SK-N-SH (cell line): ENCODE data around the gene PALLD. TPM values are rescaled to one million over a fixed set of nuclear protein-coding genes. Genes with fewer than 3 reads are reported as not detected.
A peak's percentile ranks its signal among the peaks of the same experiment; 100 is the strongest.

Experiments
- CTCF ChIA-PET: fragments of 300-600, 350-600 bp; formaldehyde crosslinking; extraction: SDS; loops from one replicate; lab custom pipeline; 2021; lab: Yijun Ruan, JAX
- POLR2A ChIA-PET: fragments of 350-600 bp; sonication (Branson Sonifier 250); formaldehyde crosslinking; extraction: SDS; loops from one replicate; lab custom pipeline; 2020; ENCODE audit warnings: antibody characterized with exemption, inconsistent platforms; lab: Yijun Ruan, JAX
- DNase-seq: peaks from one replicate; pipeline ENCODE4 v3.0.0; 2012
- H2AFZ ChIP-seq: fragments of 200-600 bp; sonication (generic); 2 replicates; pipeline ENCODE4 v1.8.1; 2016; ENCODE audit warnings: antibody characterized with exemption, mild to moderate bottlenecking, low read depth
- H3F3A ChIP-seq: fragments of 200-600 bp; sonication (generic); replicated peaks from 2 replicates; pipeline ENCODE3; 2016; ENCODE audit warnings: antibody characterized with exemption, mild to moderate bottlenecking; ENCODE audit not compliant: insufficient read depth
- H3K27ac ChIP-seq, 2 experiments: fragments of 200-500 bp in 1 of 2; fragments of 200-600 bp in 1 of 2; sonication (Bioruptor generic) in 1 of 2; sonication (generic), shearing (Covaris generic) in 1 of 2; 2 replicates each; pipeline versions ENCODE4 v1.5.1 to v1.6.1; 2014 to 2016; ENCODE audit warnings: low read depth in 2 of 2, inconsistent platforms in 1 of 2, low read length in 1 of 2, mild to moderate bottlenecking in 1 of 2, mixed read lengths in 1 of 2
- H3K27me3 ChIP-seq: fragments of 200-600 bp; sonication (generic), shearing (Covaris generic); 2 replicates; pipeline ENCODE4 v1.6.1; 2016; ENCODE audit warnings: mixed run types; ENCODE audit not compliant: insufficient read depth
- H3K36me3 ChIP-seq, 2 experiments: fragments of 200-500 bp in 1 of 2; fragments of 200-600 bp in 1 of 2; sonication (Bioruptor generic) in 1 of 2; sonication (generic) in 1 of 2; replicated peaks in 1 of 2; 2 replicates each; pipeline versions ENCODE3 to v1.5.1; 2014 to 2016; ENCODE audit warnings: low read length in 1 of 2, mild to moderate bottlenecking in 1 of 2; ENCODE audit not compliant: insufficient read depth in 2 of 2, control insufficient read depth in 1 of 2
- H3K4me1 ChIP-seq, 2 experiments: fragments of 200-500 bp in 1 of 2; fragments of 200-600 bp in 1 of 2; sonication (Bioruptor generic) in 1 of 2; sonication (generic), shearing (Covaris generic) in 1 of 2; 2 replicates each; pipeline versions ENCODE4 v1.5.1 to v1.6.1; 2014 to 2016; ENCODE audit warnings: low read depth in 1 of 2, low read length in 1 of 2, mixed run types in 1 of 2; ENCODE audit not compliant: insufficient read depth in 2 of 2, control insufficient read depth in 1 of 2
- H3K4me2 ChIP-seq: fragments of 200-600 bp; sonication (generic), shearing (Covaris generic); 2 replicates; pipeline ENCODE4 v1.6.1; 2017; ENCODE audit warnings: mixed run types
- H3K4me3 ChIP-seq, 2 experiments: fragments of 200-500 bp in 1 of 2; fragments of 200-600 bp in 1 of 2; sonication (Bioruptor generic) in 1 of 2; sonication (generic), shearing (Covaris generic) in 1 of 2; 2 replicates each; pipeline versions ENCODE4 v1.5.1 to v1.8.1; 2014 to 2016; ENCODE audit warnings: low read depth in 2 of 2, inconsistent platforms in 1 of 2, low read length in 1 of 2, mild to moderate bottlenecking in 1 of 2, mixed read lengths in 1 of 2, moderate library complexity in 1 of 2
- H3K79me2 ChIP-seq: fragments of 200-600 bp; sonication (generic); 2 replicates; pipeline ENCODE4 v1.8.1; 2017; ENCODE audit warnings: mild to moderate bottlenecking; ENCODE audit not compliant: insufficient read depth
- H3K9ac ChIP-seq: fragments of 200-600 bp; sonication (generic); 2 replicates; pipeline ENCODE4 v1.6.1; 2017; ENCODE audit warnings: mixed run types
- H3K9me2 ChIP-seq: fragments of 200-600 bp; sonication (generic); 2 replicates; pipeline ENCODE4 v1.6.1; 2017; ENCODE audit warnings: mixed run types
- H3K9me3 ChIP-seq: fragments of 200-600 bp; sonication (generic); 2 replicates; pipeline ENCODE4 v1.6.1; 2017; ENCODE audit warnings: mixed run types, mild to moderate bottlenecking, moderate library complexity
- H4K20me1 ChIP-seq: fragments of 200-600 bp; sonication (generic); 2 replicates; pipeline ENCODE4 v1.6.1; 2017; ENCODE audit warnings: mild to moderate bottlenecking, mixed run types; ENCODE audit not compliant: insufficient read depth
- CTCF ChIP-seq: fragments of 200-600 bp; sonication (generic); IDR thresholded peaks from 2 replicates; pipeline ENCODE4 v1.6.1; 2017; ENCODE audit warnings: antibody characterized with exemption, mild to moderate bottlenecking, moderate library complexity
- ELF1 ChIP-seq: IDR thresholded peaks from 2 replicates; pipeline ENCODE4 v1.4.0; 2012
- EP300 ChIP-seq, 2 experiments: IDR thresholded peaks; 2 replicates each; pipeline versions ENCODE4 v1.4.0 to v1.6.1; 2012; ENCODE audit warnings: borderline replicate concordance in 1 of 2, low read depth in 1 of 2, low read length in 1 of 2
- FOSL2 ChIP-seq: IDR thresholded peaks from 2 replicates; pipeline ENCODE4 v1.4.0; 2012; ENCODE audit warnings: low read depth, mild to moderate bottlenecking, moderate library complexity, borderline replicate concordance
- JUND ChIP-seq: IDR thresholded peaks from 2 replicates; pipeline ENCODE4 v1.4.0; 2012
- MXI1 ChIP-seq: IDR thresholded peaks from 2 replicates; pipeline ENCODE4 v1.6.1; 2012; ENCODE audit warnings: mild to moderate bottlenecking, low read depth, low read length, improper control_type of control experiment
- NFIC ChIP-seq: IDR thresholded peaks from 2 replicates; pipeline ENCODE4 v1.4.0; 2012; ENCODE audit warnings: borderline replicate concordance
- POLR2AphosphoS5 ChIP-seq: IDR thresholded peaks from 2 replicates; pipeline ENCODE4 v1.6.1; 2012; ENCODE audit warnings: low read depth, low read length
- RCOR1 ChIP-seq: fragments of 150-350 bp; IDR thresholded peaks from 2 replicates; pipeline ENCODE4 v1.6.1; 2017; ENCODE audit warnings: antibody characterized with exemption, low read length
- RXRA ChIP-seq: IDR thresholded peaks from 2 replicates; pipeline ENCODE4 v1.4.0; 2012; ENCODE audit warnings: low read depth, mild to moderate bottlenecking, borderline replicate concordance
- TCF12 ChIP-seq: IDR thresholded peaks from 2 replicates; pipeline ENCODE4 v1.4.0; 2012
- TEAD4 ChIP-seq: IDR thresholded peaks from 2 replicates; pipeline ENCODE4 v1.4.0; 2012; ENCODE audit warnings: mild to moderate bottlenecking, borderline replicate concordance; ENCODE audit not compliant: insufficient read depth
- YY1 ChIP-seq: IDR thresholded peaks from 2 replicates; pipeline ENCODE4 v1.4.0; 2012; ENCODE audit warnings: low read depth, mild to moderate bottlenecking
- WGBS: methylation state at CpG from one replicate; pipeline ENCODE4 v1.1.6; 2017; ENCODE audit warnings: low lambda C conversion rate; 5-methylcytosine and 5-hydroxymethylcytosine counted together
- polyA plus RNA-seq, 3 experiments: library from polyadenylated mRNA; depleted of rRNA; stranded (reverse); fragments of >200 nt; gene quantifications; 2 replicates each; pipeline ENCODE4 v1.2.3, GENCODE V29; 2012
- TF ChIP-seq, protein P1 (sequence below): IDR thresholded peaks from 2 replicates; pipeline ENCODE4 v1.6.1; 2012; ENCODE audit warnings: mild to moderate bottlenecking, low read depth, low read length, moderate library complexity
- TF ChIP-seq, protein P2 (sequence below): IDR thresholded peaks from 2 replicates; pipeline ENCODE4; 2012
- TF ChIP-seq, protein P3 (sequence below): fragments of 150-350 bp; IDR thresholded peaks from 2 replicates; pipeline ENCODE4 v1.6.1; 2017; ENCODE audit warnings: antibody characterized with exemption, low read length, low read depth, borderline replicate concordance

The PALLD gene
- polyA plus RNA-seq, 1 of the 3 experiments (the other 2 are of a cell fraction): 33.0 TPM

- Histone ChIP-seq H3F3A (peaks cover 13% of the 10 kb centered on the region), H3K4me2 (no peak overlapping the region), H3K4me3 (no peak overlapping the region), H3K36me3 (peaks cover 0 to 4% of the 10 kb centered on the region in 2 experiments), H3K9ac (no peak overlapping the region), H3K27ac (peak overlapping the region in 1 of 2 experiments; percentile 61; a peak in 2 of 4 replicates), H3K9me2 (no peaks in the 10 kb centered on the region), H3K79me2 (0 out of 2 replicates have a peak, but pooled peaks cover 3% of the 10 kb centered on the region), H3K9me3 (no peaks in the 10 kb centered on the region), H2AFZ (no peak overlapping the region), H3K27me3 (no peaks in the 10 kb centered on the region), H3K4me1 (peaks cover 0 to 15% of the 10 kb centered on the region in 2 experiments; a peak in 3 of 4 replicates), H4K20me1 (no peaks in the 10 kb centered on the region)
- no peak for TF ChIP-seq YY1
- TF ChIP-seq, protein P1, sequence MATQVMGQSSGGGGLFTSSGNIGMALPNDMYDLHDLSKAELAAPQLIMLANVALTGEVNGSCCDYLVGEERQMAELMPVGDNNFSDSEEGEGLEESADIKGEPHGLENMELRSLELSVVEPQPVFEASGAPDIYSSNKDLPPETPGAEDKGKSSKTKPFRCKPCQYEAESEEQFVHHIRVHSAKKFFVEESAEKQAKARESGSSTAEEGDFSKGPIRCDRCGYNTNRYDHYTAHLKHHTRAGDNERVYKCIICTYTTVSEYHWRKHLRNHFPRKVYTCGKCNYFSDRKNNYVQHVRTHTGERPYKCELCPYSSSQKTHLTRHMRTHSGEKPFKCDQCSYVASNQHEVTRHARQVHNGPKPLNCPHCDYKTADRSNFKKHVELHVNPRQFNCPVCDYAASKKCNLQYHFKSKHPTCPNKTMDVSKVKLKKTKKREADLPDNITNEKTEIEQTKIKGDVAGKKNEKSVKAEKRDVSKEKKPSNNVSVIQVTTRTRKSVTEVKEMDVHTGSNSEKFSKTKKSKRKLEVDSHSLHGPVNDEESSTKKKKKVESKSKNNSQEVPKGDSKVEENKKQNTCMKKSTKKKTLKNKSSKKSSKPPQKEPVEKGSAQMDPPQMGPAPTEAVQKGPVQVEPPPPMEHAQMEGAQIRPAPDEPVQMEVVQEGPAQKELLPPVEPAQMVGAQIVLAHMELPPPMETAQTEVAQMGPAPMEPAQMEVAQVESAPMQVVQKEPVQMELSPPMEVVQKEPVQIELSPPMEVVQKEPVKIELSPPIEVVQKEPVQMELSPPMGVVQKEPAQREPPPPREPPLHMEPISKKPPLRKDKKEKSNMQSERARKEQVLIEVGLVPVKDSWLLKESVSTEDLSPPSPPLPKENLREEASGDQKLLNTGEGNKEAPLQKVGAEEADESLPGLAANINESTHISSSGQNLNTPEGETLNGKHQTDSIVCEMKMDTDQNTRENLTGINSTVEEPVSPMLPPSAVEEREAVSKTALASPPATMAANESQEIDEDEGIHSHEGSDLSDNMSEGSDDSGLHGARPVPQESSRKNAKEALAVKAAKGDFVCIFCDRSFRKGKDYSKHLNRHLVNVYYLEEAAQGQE: no peak
- TF ChIP-seq TCF12: peak; percentile 75
- no peak for TF ChIP-seq RCOR1
- TF ChIP-seq, protein P2, sequence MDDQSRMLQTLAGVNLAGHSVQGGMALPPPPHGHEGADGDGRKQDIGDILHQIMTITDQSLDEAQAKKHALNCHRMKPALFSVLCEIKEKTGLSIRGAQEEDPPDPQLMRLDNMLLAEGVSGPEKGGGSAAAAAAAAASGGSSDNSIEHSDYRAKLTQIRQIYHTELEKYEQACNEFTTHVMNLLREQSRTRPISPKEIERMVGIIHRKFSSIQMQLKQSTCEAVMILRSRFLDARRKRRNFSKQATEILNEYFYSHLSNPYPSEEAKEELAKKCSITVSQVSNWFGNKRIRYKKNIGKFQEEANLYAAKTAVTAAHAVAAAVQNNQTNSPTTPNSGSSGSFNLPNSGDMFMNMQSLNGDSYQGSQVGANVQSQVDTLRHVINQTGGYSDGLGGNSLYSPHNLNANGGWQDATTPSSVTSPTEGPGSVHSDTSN: peak; percentile 93
- TF ChIP-seq, protein P3, sequence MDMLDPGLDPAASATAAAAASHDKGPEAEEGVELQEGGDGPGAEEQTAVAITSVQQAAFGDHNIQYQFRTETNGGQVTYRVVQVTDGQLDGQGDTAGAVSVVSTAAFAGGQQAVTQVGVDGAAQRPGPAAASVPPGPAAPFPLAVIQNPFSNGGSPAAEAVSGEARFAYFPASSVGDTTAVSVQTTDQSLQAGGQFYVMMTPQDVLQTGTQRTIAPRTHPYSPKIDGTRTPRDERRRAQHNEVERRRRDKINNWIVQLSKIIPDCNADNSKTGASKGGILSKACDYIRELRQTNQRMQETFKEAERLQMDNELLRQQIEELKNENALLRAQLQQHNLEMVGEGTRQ: no peak
- peak; percentile 36; the same call in 1 of the 2 replicates for TF ChIP-seq FOSL2
- 0 out of 2 replicates have a peak, but pooled peaks have one; percentile 9 for TF ChIP-seq RXRA
- TF ChIP-seq ELF1: no peak
- no peak for TF ChIP-seq MXI1
- no peak for TF ChIP-seq CTCF
- TF ChIP-seq EP300 (IDR thresholded peaks at IDR 0.05; ENCODE audit: borderline replicate concordance in 1 of 2, low read depth in 1 of 2, low read length in 1 of 2): peak in 1 of 2 experiments; percentile 72; a peak in 1 of 4 replicates
- peak; percentile 33; the same call in 1 of the 2 replicates for TF ChIP-seq NFIC
- peak; percentile 75 for TF ChIP-seq JUND
- peak; percentile 20; the same call in 1 of the 2 replicates for TF ChIP-seq POLR2AphosphoS5
- 0 out of 2 replicates have a peak, but pooled peaks have one; percentile 23 for TF ChIP-seq TEAD4
- no peak for DNase-seq
- WGBS: 29% methylated on average over 2 of the region's 2 CpGs
- ChIA-PET POLR2A (no interaction called here), CTCF (interaction anchor here (1.2 kb wide), 1 partner anchor 8 kb away, joined by 4 read pairs; no protein-coding TSS in a partner anchor)
Observed at GRCh38 chr4:168666531-168666930, 169.7 kb downstream of the PALLD start.
